Parathyroid adenoma (tissue), 2 donors: ENCODE data around the gene CBLN3.

Experiments used
- H2AFZ ChIP-seq: fragments of 300-600 bp; sonication (generic); one replicate; pipeline ENCODE4 v1.7.0; 2017; ENCODE audit warnings: antibody characterized with exemption, mild to moderate bottlenecking
- H3K27ac ChIP-seq: fragments of 300-600 bp; sonication (generic); one replicate; pipeline ENCODE4 v1.7.0; 2017
- H3K27me3 ChIP-seq: fragments of 300-600 bp; sonication (generic); one replicate; pipeline ENCODE4 v1.7.0; 2017; ENCODE audit warnings: low read length; ENCODE audit not compliant: control insufficient read depth, insufficient read depth
- H3K36me3 ChIP-seq: fragments of 300-600 bp; sonication (generic); one replicate; pipeline ENCODE4 v1.7.0; 2017; ENCODE audit warnings: low read length; ENCODE audit not compliant: control insufficient read depth, insufficient read depth
- H3K4me1 ChIP-seq: fragments of 300-600 bp; sonication (generic); one replicate; pipeline ENCODE4 v1.7.0; 2017; ENCODE audit warnings: control low read depth
- H3K4me2 ChIP-seq: fragments of 300-600 bp; sonication (generic); one replicate; pipeline ENCODE4 v1.7.0; 2017; ENCODE audit warnings: low read length
- H3K4me3 ChIP-seq: fragments of 300-600 bp; sonication (generic); one replicate; pipeline ENCODE4 v1.7.0; 2017; ENCODE audit warnings: low read depth, low read length
- H3K79me2 ChIP-seq: fragments of 300-600 bp; sonication (generic); one replicate; pipeline ENCODE4 v1.7.0; 2017; ENCODE audit warnings: control low read depth
- H3K9ac ChIP-seq: fragments of 300-600 bp; sonication (generic); one replicate; pipeline ENCODE4 v1.7.0; 2017; ENCODE audit warnings: mild to moderate bottlenecking
- H3K9me3 ChIP-seq: fragments of 300-600 bp; sonication (generic); one replicate; pipeline ENCODE4 v1.7.0; 2017; ENCODE audit warnings: low read length; ENCODE audit not compliant: control insufficient read depth
- CTCF ChIP-seq: fragments of 300-600 bp; sonication (generic); IDR thresholded peaks from one replicate; pipeline ENCODE4 v1.7.0; 2017; ENCODE audit warnings: antibody characterized with exemption, mild to moderate bottlenecking
- donor health status: primary hyperparathyroidism.

Gene CBLN3

GRCh38 chr14:24439830-24440605 is 10.6 kb upstream of the CBLN3 start:
- no peak overlapping the region for H3K9ac ChIP-seq
- H2AFZ ChIP-seq, result no peak overlapping the region
- H3K4me2 ChIP-seq, result no peak overlapping the region
- H3K4me1 ChIP-seq, result peaks cover 8% of the 10 kb centered on the region
- H3K27me3 ChIP-seq, result no peaks in the 10 kb centered on the region
- H3K27ac ChIP-seq, result no peak overlapping the region
- no peaks in the 10 kb centered on the region for H3K36me3 ChIP-seq
- H3K4me3 ChIP-seq, result no peak overlapping the region
- no peaks in the 10 kb centered on the region for H3K9me3 ChIP-seq
- H3K79me2 ChIP-seq, result no peaks in the 10 kb centered on the region
- no peak for TF ChIP-seq CTCF

GRCh38 chr14:24439257-24439656 is 9.8 kb upstream of the CBLN3 start:
- H3K9ac ChIP-seq, result no peak overlapping the region
- H3K79me2 ChIP-seq, result no peaks in the 10 kb centered on the region
- H2AFZ ChIP-seq, result no peak overlapping the region
- H3K4me3 ChIP-seq, result no peak overlapping the region
- peaks cover 8% of the 10 kb centered on the region for H3K4me1 ChIP-seq
- H3K27me3 ChIP-seq, result no peaks in the 10 kb centered on the region
- no peaks in the 10 kb centered on the region for H3K36me3 ChIP-seq
- H3K9me3 ChIP-seq, result no peaks in the 10 kb centered on the region
- H3K4me2 ChIP-seq, result no peak overlapping the region
- TF ChIP-seq CTCF, result no peak
- H3K27ac ChIP-seq, result no peak overlapping the region

GRCh38 chr14:24438223-24439097 is 9.0 kb upstream of the CBLN3 start:
- no peak overlapping the region for H3K4me2 ChIP-seq
- H3K9ac ChIP-seq, result no peak overlapping the region
- H2AFZ ChIP-seq, result no peak overlapping the region
- no peaks in the 10 kb centered on the region for H3K9me3 ChIP-seq
- H3K27ac ChIP-seq, result no peak overlapping the region
- H3K79me2 ChIP-seq, result no peaks in the 10 kb centered on the region
- TF ChIP-seq CTCF, result no peak
- H3K4me3 ChIP-seq, result no peak overlapping the region
- no peaks in the 10 kb centered on the region for H3K27me3 ChIP-seq
- H3K4me1 ChIP-seq, result peaks cover 8% of the 10 kb centered on the region
- H3K36me3 ChIP-seq, result no peaks in the 10 kb centered on the region

- Histone ChIP-seq H3K27me3 (no peaks in the 10 kb centered on the region), H3K9ac (no peak overlapping the region), H3K4me2 (no peak overlapping the region), H3K79me2 (no peaks in the 10 kb centered on the region), H3K4me1 (peaks cover 8% of the 10 kb centered on the region), H2AFZ (no peak overlapping the region), H3K36me3 (no peaks in the 10 kb centered on the region), H3K27ac (peak overlapping the region; percentile 45), H3K4me3 (no peak overlapping the region), H3K9me3 (no peaks in the 10 kb centered on the region)
- TF ChIP-seq CTCF, result no peak
Measured at GRCh38 chr14:24437736-24438067, 8.2 kb upstream of the CBLN3 start.
